ENCODE data around the gene ZC3H12D. TPM values are rescaled to one million over a fixed set of nuclear protein-coding genes. Genes with fewer than 3 reads are reported as not detected.
A peak's percentile ranks its signal among the peaks of the same experiment; 100 is the strongest.

Gene ZC3H12D
- total and polyA plus RNA-seq, 2 of the 13 experiments (the other 11 are each of a cell fraction or from before 2014, with no cell fraction given), result 1.2 to 2.7 TPM

DNA sequence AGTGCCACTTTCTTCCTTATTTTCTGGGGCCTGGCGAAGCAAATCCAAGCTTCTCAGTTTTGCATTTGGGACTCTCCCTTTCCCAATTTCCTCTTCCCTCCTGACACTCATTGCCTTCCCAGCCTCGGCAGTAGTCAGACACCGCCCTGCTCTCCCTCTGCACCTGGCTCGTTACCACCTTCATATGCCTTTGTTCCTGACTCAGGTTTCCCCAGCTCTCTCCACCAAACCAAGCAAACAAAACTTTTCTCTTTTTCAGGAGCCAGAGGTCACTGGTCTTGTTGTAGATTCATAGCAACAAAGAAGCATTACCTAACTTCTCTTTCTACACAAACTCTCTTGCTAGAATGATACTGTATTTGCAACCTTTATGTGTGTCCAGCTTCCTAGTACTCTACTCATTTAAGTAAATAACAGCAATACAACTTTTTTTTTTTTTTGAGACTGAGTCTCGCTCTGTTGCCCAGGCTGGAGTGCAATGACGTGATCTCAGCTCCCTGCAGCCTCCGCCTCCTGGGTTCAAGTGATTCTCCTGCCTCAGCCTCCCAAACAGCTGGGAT, 9.0 kb upstream of the ZC3H12D start:
- Histone ChIP-seq H3K9ac (ENCODE audit: insufficient read depth, low read depth, low read length) (no peak overlapping the region), H3K4me2 (ENCODE audit: low read depth, low read length) (peak overlapping the region; percentile 5; the same call in 1 of the 2 replicates), H3K27me3 (ENCODE audit: control insufficient read depth in 1 of 2, insufficient read depth in 2 of 2, low read length in 2 of 2) (no peaks in the 10 kb centered on the region), H3K4me1 (ENCODE audit: insufficient read depth, low read length) (peaks cover 41% of the 10 kb centered on the region), H3K36me3 (replicated peaks in 1 of 2; ENCODE audit: control insufficient read depth in 1 of 2, insufficient read depth in 2 of 2, low read length in 2 of 2) (no peaks in the 10 kb centered on the region), H3K9me3 (ENCODE audit: low read length) (no peaks in the 10 kb centered on the region), H2AFZ (ENCODE audit: low read length) (no peak overlapping the region), H3K27ac (ENCODE audit: extremely low read length, insufficient read depth, low read length) (no peak overlapping the region), H4K20me1 (ENCODE audit: insufficient read depth, low read length) (no peaks in the 10 kb centered on the region), H3K4me3 (replicated peaks in 1 of 3; ENCODE audit: insufficient read depth in 1 of 3, low read depth in 2 of 3, low read length in 3 of 3) (no peak overlapping the region), H3K79me2 (ENCODE audit: insufficient read depth, low read length) (no peaks in the 10 kb centered on the region)
- no peak for FAIRE-seq
- POLR2A ChIA-PET, result no interaction called here
- CTCF ChIA-PET (ENCODE audit: low intra/inter-chr PET ratio, low total read pairs), result no interaction called here
- 39% methylated on average over 7 of the region's 7 CpGs for WGBS (ENCODE audit: low lambda C conversion rate)
- peak; percentile 78 for ATAC-seq
- intact Hi-C loops (cut with micrococcal nuclease; ENCODE audit: unreplicated experiment), result no loop called here
- DNase-seq (ENCODE audit: low spot score), result peak; percentile 66
- in situ Hi-C loops (cut with HindIII; ENCODE audit: extremely low pct_ligation_motif_present, low pct_unique_long_range_greater_than_20kb), result no loop called here
- no TSS peak for BruUV-seq (replicated peaks)
- TF ChIP-seq ARID5B (CRISPR knock-in tag; IDR thresholded peaks at IDR 0.05), result peak; percentile 64
- TF ChIP-seq NR2F1 (CRISPR knock-in tag; IDR thresholded peaks at IDR 0.05), result peak; percentile 38 to 78; a peak in 3 of 4 replicates
- no peak for TF ChIP-seq KMT2B (CRISPR knock-in tag; IDR thresholded peaks at IDR 0.05)
- TF ChIP-seq ZNF614 (CRISPR knock-in tag; IDR thresholded peaks at IDR 0.05; ENCODE audit: borderline replicate concordance), result 0 out of 2 replicates have a peak, but pooled peaks have one; percentile 22
- no peak for TF ChIP-seq E2F1 (CRISPR knock-in tag; IDR thresholded peaks at IDR 0.05)
- TF ChIP-seq, protein P1, sequence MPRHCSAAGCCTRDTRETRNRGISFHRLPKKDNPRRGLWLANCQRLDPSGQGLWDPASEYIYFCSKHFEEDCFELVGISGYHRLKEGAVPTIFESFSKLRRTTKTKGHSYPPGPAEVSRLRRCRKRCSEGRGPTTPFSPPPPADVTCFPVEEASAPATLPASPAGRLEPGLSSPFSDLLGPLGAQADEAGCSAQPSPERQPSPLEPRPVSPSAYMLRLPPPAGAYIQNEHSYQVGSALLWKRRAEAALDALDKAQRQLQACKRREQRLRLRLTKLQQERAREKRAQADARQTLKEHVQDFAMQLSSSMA (CRISPR knock-in tag; IDR thresholded peaks at IDR 0.05), result no peak
- TF ChIP-seq, protein P2, sequence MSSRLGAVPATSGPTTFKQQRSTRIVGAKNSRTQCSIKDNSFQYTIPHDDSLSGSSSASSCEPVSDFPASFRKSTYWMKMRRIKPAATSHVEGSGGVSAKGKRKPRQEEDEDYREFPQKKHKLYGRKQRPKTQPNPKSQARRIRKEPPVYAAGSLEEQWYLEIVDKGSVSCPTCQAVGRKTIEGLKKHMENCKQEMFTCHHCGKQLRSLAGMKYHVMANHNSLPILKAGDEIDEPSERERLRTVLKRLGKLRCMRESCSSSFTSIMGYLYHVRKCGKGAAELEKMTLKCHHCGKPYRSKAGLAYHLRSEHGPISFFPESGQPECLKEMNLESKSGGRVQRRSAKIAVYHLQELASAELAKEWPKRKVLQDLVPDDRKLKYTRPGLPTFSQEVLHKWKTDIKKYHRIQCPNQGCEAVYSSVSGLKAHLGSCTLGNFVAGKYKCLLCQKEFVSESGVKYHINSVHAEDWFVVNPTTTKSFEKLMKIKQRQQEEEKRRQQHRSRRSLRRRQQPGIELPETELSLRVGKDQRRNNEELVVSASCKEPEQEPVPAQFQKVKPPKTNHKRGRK (CRISPR knock-in tag; IDR thresholded peaks at IDR 0.05), result no peak
- no peak for TF ChIP-seq KDM2A (CRISPR knock-in tag; IDR thresholded peaks at IDR 0.05; ENCODE audit: borderline replicate concordance, low read depth)
- no peak for TF ChIP-seq TCF7L2 (IDR thresholded peaks at IDR 0.05; ENCODE audit: low read depth, low read length)
- peak; percentile 54 for TF ChIP-seq ZGPAT (CRISPR knock-in tag; IDR thresholded peaks at IDR 0.05)
- TF ChIP-seq, protein P3, sequence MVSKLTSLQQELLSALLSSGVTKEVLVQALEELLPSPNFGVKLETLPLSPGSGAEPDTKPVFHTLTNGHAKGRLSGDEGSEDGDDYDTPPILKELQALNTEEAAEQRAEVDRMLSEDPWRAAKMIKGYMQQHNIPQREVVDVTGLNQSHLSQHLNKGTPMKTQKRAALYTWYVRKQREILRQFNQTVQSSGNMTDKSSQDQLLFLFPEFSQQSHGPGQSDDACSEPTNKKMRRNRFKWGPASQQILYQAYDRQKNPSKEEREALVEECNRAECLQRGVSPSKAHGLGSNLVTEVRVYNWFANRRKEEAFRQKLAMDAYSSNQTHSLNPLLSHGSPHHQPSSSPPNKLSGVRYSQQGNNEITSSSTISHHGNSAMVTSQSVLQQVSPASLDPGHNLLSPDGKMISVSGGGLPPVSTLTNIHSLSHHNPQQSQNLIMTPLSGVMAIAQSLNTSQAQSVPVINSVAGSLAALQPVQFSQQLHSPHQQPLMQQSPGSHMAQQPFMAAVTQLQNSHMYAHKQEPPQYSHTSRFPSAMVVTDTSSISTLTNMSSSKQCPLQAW (CRISPR knock-in tag; IDR thresholded peaks at IDR 0.05), result no peak
- TF ChIP-seq ZNF263 (CRISPR knock-in tag; IDR thresholded peaks at IDR 0.05), result no peak
- no peak for TF ChIP-seq EZH2 (conservative IDR thresholded peaks at IDR 0.05; ENCODE audit: low read depth, low read length)

All from HepG2 (cell line).